CD4-positive, alpha-beta T cell treated with Interleukin-1 beta for 1 hour (primary cell): ENCODE results near the gene TCFL5.
A peak's percentile ranks its signal among the peaks of the same experiment; 100 is the strongest.

ENCODE experiments used
- DNase-seq, 2 donors: peaks; one replicate each; pipeline ENCODE4 v3.0.0-alpha.2; 2020 to 2022

TCFL5 gene

DNA sequence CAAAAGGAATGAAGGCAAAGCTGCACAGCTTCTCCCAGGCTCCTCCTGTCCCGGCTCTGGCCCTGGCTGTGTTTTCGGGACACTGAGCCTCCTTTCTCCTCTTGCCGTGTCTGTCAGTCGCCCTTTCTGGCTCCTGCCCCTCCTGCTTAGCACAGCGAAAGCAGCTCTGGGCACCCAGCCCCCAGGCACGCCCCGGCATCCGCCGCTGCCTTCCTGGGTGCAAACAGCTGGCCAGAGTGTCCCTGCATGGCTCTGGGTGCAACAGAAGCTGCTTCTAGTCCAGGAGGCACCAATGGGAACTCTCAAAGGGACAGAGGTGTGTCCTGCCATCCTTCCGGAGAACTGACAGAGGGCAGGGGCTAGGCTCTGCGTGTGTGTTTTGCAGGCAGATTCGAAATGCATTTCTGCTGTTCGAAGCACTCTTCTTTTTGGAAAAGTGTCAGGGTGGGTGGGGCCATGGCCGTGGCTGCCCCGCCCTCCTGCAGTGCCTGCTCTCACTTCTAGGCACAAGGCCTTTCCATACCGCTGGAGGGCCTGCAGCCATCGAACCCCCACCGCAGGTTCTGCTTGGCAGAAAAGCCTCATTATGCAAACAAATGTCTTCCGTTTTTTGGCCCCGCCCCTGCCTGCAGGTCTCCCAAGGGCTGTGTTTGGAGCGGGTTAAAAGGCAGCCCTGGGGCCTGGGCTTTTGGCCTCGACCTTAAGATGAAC, 29.3 kb downstream of the TCFL5 start:
- peak; percentile 14 to 80 for DNase-seq

DNA sequence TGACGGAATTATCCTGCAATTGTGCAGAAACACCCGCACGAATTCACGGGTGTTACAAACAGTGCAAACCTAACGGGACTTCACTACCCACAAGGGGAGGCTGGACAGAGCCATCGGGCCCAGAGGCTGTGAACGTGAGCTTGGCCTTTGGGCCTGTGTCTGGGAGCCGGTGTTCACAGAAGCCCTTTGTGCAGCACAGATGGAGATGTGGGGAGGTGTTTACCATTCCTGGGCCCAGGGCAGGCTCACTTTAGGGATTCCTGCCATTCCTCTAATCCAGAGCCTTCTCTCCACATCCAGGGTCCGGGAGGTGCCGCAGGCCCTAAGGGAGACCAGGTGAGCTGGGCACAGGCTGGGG, 29.8 kb downstream of the TCFL5 start:
- no peak for DNase-seq

GRCh38 chr20:62831361-62831788, 30.2 kb downstream of the TCFL5 start:
- DNase-seq = no peak

DNA sequence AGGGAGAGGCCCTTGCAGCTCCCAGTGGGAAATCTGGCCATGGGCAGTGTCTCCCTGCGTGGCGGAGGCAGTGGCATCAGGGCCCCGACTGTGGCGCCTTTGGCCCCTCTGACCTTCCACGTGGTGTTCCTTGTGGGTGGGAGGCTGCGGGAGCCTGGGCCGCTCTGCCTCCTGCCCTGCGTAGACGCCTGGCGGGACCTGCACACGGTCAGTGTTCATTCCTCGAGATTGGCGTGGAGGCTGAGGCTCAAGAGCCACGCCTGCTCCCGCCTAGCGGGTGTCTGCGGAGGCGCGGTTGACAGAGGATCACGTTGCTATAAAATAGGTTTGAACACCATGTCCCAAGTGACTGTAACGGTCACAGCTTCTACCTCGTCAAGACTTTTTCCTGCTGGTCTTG, 30.8 kb downstream of the TCFL5 start:
- no peak for DNase-seq

DNA sequence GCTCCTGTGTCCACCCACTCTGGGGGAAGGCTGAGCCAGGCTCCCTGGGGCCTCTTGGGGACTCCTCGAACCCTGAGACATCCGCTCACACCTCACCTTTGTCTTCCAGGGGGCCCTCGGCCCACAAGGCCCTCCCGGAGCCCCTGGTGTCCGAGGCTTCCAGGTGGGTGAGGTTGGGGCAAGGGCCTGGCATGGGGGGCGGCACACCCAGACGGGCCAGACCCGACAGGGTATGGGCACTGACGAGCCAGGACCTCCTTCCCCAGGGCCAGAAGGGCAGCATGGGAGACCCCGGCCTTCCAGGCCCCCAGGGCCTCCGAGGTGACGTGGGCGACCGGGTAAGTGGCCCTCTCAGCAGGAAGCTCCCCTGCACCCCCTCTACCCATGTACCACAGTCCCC, 31.4 kb downstream of the TCFL5 start:
- no peak for DNase-seq

DNA sequence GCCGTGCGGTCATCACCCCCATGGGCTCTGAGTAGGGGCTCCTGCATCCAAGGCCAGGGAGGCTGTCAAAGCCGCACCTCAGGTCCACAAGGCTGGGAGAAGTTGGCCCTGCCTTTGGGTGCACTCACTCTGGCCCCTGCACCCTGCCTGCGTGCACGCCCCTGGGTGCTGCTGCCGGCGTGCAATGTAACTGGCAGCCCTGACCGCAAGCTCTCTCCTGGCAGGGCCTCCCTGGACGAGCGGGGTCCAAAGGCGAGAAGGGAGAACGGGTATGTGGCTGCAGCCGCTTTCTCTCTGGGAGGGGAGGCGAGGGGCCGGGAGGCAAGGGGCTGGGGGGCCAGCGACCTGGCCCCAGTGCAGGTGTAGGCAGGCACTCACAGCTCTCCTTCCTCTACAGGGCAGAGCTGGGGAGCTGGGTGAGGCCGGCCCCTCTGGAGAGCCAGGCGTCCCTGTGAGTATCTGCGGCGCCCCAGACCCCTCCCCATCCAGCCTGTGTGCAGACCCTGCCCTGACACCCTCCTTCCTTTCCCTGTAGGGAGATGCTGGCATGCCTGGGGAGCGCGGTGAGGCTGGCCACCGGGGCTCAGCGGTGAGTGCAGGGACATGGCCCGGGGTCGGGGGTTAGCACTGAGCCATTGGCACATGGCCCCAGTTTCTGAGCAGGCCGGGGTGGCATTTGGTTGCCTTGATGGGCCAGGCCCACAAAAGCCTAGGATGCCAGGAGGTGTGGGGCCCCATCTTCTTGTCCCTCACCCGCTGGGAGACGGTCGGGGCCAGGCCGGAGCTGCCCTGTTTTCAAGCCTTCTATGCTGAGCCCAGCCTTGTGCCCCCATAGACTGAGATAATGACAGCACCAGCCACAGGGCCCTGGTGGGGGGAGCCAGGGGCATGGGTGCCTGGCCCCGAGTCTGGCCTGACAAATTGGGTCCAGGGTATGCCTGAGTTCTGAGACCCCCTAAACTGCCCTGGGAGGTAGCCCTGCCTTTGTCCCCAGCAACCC, 32.1 kb downstream of the TCFL5 start:
- DNase-seq = no peak

DNA sequence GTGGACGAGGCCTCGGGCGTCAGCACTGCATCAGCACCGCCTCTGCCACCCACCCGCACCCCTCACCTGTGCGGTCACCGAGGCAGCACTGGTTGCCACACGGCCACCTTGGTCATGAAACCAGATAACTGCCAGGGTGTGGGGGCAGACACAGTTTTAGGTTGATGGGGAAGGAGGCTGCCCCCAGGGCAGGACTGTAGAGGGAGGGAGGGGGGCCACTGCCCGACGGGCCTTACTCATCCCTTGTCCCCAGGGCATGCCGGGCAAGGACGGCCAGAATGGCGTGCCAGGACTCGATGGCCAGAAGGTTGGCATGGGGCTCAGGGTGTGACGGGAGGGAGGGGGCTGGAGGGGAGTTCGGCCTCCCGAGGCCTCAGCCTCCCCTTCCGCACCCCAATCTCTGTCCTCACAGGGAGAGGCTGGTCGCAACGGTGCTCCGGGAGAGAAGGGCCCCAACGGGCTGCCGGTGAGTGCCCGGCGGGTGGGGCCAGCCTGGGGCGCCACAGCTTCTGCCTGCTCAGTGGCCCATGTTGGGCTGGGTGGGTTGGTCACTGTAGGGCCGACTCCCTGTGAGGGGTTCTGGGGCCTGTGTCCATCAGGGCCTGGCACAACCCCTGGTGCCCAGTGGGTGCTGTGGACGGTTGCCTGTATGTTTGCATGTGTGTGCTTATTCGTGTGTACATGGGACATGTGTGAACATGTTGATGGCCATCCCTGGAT, 33.0 kb downstream of the TCFL5 start:
- DNase-seq = no peak

- no peak for DNase-seq
Measured at GRCh38 chr20:62828051-62828450, 33.6 kb downstream of the TCFL5 start.

DNA sequence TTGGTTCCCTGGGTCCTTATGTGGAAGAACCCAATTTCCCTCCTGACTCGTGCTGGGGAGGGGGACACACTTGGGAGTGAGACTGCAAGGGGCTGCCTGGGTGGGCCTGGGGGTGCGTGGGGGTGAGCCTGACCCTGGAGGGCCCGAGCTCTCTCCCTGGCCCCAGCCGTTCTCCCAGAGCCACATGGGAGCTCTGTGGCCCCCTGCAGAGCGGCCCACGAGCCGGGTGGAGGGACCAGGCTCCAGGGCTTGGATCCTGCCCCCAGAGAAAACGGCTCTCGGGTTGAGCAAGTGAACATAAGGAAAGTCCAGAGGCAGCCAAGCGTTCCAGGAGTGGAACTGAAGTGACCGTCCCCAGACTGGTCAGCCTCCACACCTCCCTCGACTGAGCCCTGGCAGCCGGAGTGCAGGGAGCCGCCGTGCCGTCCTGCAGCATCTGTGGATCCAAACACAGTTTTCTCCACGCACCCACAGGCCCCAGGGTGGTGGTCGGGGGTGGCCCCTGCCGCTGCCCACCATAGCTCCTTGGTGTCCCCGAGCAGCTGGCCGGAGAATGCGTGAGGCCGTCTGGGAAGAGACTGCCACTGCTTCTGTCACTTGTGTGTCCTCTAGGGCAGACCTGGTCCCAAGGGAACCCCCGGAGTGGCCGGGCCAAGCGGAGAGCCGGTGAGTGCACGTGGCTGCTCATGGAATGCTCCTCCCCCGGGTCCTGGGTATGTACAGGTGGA, 34.1 kb downstream of the TCFL5 start:
- DNase-seq = no peak

- DNase-seq = no peak
Measured at GRCh38 chr20:62826646-62827310, 34.8 kb downstream of the TCFL5 start.

GRCh38 chr20:62825986-62826645, 35.5 kb downstream of the TCFL5 start:
- DNase-seq = no peak

- no peak for DNase-seq
Measured at GRCh38 chr20:62825333-62825985, 36.2 kb downstream of the TCFL5 start.

- DNase-seq = peak; percentile 68 to 70
Measured at GRCh38 chr20:62824476-62825332, 36.9 kb downstream of the TCFL5 start.

- no peak for DNase-seq
Measured at GRCh38 chr20:62823688-62824475, 37.7 kb downstream of the TCFL5 start.

- peak; percentile 39 to 44 for DNase-seq
Measured at GRCh38 chr20:62822788-62823651, 38.6 kb downstream of the TCFL5 start.

DNA sequence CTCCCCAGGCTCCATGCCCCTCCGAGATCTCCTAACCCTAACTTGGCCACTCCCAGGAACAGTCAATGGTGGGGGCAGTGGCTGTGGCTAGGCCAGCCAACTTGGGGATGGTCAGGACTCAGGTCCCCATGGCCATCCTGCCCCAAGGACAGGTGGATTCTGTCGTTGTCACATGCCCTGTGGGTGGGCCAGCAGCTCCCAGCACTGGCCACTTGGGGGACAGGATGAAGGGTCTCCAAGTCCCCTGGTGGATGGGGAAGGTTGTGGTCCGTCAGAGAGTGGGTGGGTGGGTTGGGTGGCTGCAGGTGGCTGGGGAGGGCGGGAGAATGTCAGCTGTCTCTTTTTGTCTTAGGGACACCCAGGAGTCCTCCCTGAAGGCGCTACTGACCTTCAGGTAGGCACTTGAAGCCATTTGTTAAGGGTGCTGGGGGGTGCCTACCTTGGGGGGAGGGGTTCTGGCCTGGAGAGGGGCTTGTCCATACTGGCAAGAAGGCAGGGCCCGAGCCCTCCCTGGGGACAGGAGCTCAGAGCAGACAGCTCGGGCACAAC, 39.3 kb downstream of the TCFL5 start:
- DNase-seq = no peak

DNA sequence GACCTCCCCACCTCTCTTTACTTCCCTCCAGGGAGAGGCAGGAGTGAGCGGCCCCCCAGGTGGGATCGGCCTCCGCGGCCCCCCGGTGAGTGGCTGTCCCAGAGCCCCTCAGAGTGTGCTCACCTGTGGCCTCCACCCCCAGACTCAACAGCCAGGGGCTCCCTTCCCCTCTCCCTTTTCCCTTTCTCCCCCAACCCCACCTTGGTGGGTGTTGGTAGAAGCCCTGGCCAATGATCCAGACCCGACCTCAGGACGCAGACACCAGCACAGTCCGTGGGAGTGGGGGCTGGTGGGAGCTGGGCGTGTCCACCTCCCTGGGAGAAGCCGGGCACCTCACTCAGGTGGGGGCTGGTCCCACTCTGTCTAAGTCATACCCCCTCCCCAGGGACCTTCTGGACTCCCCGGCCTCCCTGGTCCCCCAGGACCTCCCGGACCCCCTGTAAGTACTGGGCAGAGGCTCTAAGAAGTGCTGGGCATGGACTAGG, 39.9 kb downstream of the TCFL5 start:
- no peak for DNase-seq
